GM15510 (cell line): ENCODE results near the gene MRPS2.

Source experiments
- POLR2A ChIP-seq: IDR thresholded peaks from 3 replicates; pipeline ENCODE4 v1.6.1; 2011; ENCODE audit warnings: borderline replicate concordance; ENCODE audit not compliant: insufficient read length; ENCODE audit errors: extremely low read depth

MRPS2 gene

DNA sequence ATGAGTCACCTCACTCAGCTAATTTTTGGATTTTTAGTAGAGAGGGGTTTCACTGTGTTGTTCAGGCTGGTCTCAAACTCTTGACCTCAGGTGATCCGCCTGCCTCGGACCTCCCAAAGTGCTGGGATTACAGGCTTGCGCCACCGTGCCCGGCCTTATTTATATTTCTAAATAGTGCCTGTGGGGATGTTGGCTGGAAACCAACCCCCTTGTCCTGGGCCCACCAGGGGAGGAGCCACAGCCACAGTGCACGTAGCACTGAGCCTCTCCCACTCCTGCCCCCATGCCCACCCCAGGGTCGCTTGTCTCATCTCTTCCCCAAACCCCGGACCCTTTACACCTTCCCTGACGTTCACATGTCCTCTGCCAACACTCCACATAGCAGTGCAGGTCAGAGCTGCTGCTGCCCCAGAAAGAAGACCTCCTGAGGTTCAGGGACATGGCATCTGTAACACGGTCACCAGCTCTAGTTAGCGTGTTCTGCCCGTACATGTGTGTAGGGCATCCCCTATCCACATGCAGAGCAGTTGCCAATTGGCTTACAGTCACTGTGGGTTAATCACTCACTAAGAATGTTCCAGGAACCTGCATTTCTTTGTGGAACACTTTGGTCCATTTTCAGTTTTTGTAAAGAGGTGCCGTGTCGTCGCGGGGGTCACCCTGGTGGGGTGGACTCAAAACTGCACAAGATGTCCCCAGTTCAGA, 10.2 kb upstream of the MRPS2 start:
- TF ChIP-seq POLR2A, result no peak

DNA sequence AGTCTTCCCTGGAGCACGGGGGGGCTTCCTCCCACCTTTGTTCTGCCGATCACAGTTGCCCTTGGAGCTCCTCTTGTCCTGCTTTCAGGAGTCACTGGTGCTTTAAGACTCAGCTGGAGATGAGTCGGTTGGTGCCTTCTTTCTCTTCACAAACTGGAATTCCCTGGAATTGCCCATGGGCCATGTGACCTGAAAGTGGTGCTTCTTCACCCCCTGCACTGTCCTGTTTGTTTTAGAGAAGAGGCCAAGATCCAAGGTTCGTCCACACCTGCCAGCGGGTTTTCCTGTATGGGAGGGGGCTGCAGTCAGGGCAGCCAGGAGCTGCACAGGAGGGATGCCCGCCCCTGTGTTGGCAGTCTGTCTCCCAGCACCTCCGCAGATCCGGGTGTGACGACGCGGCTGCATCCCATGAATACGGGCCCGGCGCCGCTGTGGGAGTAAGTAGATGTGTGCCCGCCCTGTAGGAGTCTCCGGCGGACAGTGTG, 9.5 kb upstream of the MRPS2 start:
- no peak for TF ChIP-seq POLR2A

DNA sequence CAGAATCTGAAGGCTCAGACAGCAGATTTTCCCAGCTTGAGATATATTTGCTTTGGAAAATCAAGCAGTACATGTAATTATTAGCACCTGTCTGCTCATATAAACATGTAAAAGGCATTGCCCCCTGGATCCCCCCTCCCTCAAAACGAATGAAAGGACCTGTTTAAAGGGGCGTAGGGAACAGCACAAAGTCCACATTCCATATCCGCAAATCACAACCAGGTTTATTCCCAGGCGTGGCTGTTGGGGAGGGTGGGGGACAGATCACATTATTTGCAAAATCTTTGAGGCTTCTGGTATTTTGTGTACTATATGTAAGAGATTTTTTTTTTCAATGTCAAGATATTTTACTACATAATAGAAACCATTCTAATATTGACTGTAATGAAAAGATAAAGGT, 8.7 kb upstream of the MRPS2 start:
- no peak for TF ChIP-seq POLR2A

DNA sequence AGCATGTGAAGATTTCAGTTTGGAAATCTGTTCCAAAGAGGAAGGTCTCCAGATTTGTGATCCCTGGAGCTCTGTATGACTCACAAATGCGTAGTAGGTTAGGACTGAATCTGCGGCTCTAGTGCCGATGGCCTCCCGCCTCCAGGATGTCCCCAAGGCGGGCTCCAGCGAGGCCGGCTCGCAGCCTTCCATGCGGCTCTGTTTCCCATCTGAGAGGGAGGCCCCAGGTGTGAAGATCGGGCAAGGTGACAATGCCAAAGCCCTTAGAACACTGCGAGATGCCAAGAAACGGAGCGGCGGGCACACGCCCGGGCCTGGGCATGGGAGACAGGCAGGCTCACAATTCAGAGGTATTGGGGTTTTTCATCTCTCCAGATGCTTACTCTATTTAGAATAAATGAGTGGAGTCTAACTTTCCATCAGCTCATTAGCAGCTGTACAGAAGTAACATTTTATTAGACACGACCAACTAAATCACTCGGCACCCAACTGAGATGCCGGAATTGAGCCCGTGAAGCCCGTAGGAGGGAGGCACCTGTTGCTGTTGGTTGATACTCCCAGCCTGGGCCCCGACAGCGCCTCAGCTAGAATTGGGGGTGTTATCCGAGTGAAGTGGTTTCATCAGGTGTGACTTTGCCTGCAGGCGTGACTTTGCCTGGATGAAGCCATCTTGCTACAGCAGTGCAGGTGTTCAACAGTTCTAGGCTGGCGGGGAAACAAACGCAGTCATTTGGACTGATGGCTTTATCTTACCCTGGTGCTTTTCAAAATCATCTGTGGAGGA, 7.4 kb upstream of the MRPS2 start:
- TF ChIP-seq POLR2A, result no peak

DNA sequence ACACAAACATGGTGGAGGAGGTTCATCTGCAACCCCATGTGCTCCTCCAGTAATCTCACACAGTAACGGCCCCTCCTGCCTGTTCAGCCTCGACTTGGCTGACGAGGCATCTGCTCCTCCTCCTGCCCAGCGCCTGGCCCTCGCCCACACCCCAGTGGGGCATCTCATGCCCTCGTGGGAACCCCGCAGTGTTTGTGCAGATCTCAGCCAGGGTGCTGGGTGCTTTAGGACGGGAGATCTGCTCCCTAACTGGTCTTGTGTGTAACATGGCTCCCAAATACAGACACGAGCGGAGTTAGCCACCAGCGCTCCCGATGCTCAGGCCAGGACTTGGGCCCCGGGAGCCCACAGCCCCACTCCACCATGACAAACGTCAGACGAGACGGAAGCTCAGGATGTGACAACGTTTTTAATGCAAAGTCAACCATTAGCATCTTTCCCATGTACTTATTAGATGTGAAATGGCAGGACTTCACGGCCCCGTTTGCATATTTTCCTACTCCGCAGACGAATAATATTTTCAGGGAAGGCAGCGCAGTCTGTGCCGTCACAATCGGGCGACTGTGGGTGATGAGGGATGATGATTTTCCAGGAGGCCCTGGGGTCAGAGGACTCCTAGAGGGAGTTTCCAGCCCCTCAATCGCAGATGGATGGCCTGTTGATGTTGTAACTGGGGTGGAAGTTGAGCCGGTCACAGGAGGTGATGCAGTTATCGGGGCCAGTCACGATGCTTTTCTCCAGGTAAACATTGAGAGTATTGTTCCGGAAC, 5.5 kb upstream of the MRPS2 start:
- TF ChIP-seq POLR2A, result no peak

DNA sequence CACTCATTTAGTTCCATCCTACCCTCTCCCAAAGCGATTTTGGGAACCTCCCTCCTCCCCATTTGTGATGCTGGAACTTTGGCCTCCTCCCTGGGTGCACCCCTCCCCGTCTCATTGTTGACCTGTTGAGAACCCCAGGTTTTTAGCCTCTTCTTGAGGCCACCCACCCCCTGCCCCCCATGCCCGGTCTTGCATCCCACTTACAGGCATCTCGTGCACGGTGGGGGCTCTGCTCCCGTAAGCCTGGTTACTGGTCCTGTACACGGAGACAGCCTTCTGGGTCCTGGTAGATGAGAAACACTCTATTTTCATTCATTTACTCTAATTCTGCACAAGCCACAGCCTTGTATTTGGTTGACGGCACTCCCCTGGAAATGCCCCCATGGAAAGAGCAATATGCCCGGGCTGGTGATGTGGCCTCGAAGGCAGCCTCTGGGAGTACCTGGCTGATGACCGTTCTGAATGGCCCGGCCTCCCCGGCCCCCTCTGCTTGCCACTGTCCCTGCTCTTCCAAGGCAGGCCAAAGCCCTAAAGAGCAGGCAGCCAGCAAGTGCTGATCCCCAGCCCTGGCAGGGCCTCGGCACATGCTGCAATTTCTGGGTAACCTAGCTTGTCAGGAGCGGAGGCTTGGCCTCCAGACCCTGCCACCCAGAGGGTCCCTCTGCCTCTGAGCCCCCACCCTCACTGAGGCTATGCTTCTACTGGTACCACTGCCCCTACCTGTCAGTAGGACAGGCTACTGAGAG, 1.9 kb upstream of the MRPS2 start:
- TF ChIP-seq POLR2A, result no peak

DNA sequence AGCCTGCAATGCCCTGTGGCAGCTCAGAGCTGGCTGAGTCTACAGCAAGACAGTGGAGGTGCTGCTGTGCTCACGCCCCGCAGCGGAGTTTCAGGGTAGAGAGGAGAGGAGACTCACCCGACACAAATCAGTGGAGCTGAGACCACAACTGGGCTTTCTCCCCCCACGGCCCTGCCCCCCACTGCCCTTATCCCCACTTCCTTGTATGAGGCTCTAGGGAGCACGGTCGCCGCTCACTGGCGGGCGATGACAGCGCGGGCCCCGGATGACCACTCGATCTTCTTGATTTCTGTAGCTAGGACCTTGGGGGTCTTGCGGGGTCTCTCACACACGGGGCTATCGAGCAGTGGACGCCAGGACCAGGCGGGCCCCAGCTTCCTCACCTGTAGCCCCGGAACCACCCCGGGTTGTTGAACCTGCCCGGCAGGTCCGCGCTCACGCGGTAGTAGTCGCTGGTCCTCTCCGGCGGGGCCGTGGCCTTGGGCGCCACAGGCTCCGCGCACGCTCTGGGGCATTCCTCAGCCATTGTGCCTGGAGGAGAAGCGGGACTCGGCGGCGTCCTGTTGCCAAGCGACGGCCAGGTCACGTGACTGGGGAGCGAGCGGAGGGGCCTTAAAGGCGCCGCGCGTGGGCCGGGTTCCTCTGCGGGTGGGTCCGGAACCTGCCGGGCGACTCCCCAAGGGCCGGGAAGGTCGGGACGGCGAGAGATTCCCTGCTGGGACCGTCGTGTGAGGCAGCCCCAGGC, 984 bp upstream of the MRPS2 start:
- TF ChIP-seq POLR2A, result no peak

DNA sequence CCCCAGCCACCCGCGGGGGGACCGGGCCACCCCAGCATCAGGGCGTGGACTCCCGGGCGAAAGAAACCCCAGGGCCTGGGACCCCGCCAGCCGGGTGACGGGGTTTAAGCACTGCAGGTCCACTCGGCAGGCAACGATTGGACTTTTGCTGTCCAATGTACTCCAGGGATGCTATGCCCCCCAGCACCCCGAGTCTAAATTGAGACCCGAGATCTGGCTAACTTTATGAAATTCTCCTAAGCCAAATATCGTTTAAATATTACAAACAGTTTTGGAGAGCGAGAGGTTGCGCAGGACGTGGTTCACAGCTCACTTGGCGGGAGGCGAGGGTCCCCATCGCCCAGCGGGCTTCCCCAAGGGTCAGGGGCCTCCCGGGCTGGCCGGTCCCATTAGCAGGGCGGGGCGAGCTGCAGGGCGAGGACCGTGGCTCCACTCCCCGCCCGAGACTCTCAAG, 384 bp upstream of the MRPS2 start:
- TF ChIP-seq POLR2A, result no peak

DNA sequence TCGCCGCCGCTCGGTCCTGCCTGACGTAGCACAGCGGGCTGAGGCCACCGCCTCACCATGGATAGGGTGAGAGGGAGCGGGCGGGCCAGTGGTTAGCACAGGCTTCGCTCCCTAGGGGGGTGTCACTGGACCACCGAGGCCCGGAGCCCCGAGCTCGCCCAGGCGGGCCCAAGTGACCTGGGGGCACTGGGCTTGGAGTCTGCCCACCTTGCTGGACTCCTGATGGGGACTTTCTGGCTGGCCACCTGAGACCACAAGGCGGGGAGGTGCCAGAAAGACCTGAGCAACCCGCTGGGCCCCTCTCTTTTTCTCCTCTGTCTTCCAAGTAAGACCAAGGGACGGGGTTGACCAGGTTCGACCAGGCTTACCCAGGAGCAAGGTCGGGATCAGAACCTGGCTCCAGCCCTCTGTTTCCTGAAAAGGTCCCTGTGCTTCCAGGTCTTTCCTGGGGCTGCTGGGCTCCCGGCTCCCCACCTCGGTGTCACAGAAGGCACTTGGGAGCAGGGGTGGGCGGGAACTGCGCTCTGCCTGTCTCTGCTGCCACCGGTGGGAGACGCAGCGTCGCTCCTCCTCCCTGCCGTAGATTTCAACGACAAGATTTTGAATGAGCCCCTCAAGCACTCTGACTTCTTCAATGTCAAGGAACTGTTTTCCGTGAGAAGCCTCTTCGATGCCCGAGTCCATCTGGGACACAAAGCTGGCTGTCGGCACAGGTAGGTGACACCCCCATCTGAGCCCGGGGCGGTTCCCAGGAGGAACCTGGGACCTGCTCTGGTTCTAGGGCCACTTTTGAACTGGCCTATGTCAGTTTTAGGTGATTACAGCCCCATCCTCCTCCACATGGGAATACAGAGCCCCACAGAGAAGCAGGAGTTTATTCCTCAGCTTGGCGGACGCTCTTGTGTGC, 1.0 kb downstream of the MRPS2 start:
- TF ChIP-seq POLR2A, result no peak

DNA sequence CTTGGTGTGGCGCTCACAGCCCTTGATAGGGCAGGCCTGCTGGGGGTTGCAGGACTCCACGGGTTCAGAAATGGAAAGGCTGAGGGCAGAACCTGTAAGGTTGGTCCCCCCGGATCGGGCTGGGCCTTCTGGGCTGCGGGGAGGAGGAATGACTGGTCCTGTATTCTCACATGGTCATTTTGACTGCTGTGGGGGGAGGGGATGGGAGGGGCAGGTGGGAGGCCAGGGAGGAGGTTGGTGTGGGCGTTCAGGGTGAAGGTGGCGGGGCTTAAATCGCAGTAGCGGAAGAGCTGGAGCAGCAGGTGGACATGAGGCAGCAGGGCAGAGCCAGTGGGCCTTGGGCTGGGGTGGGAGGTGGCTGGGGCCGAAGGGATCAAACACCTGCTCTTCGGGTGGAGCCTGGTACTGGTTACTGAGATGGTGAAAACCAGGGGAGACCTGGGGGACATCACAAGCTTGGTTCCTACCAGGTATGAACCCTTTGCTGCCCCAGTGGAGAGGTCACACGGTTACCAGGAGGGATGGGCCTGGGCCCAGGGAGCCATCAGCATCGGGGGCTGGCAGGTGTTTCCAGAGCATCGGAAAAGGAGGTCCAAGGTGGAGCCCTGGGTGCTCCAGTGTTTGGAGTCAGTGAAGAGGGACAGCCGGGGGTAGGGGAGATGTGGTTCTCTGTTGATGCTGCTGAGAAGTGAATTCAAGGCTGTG, 1.8 kb downstream of the MRPS2 start:
- no peak for TF ChIP-seq POLR2A

DNA sequence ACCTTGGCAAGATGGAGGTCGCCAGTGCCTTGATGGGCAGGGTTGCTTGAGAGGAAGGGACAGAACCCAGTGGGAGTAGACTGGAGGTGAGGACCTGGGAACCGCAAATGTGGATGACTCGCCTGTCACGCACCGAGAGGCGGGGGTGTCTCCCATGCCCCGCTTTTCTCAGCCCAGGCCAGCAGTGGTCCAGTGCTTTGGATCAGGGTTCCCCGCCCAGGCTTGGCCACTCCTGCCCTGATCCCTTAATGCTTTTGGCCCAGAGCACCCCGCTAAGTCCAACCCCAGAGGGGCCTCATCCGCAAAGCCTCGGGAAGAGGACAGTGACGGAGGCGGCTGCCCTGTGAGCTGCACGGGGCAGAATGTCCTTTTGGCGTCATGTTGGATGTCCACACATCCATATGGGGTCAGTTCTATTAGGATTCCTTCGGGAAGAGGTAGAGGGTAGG, 2.4 kb downstream of the MRPS2 start:
- TF ChIP-seq POLR2A, result no peak
